Mesendoderm (in vitro differentiated cells): ENCODE measurements around the gene NR4A3.

Experiments
- DNase-seq: peaks from one replicate; pipeline ENCODE4 v3.0.0; 2013
- H2AK5ac ChIP-seq: 2 replicates; pipeline ENCODE4 v1.6.1; 2013; ENCODE audit warnings: low read length, inconsistent platforms
- H2BK120ac ChIP-seq: 2 replicates; pipeline ENCODE4 v1.6.1; 2013; ENCODE audit warnings: low read depth, mild to moderate bottlenecking, low read length, moderate library complexity, mixed read lengths
- H2BK15ac ChIP-seq: replicated peaks from 2 replicates; pipeline ENCODE4 v1.6.1; 2013; ENCODE audit warnings: low read depth, mild to moderate bottlenecking, moderate library complexity
- H2BK5ac ChIP-seq: 2 replicates; pipeline ENCODE4 v1.6.1; 2013; ENCODE audit warnings: low read length, inconsistent platforms
- H3K18ac ChIP-seq: 2 replicates; pipeline ENCODE4 v1.6.1; 2013; ENCODE audit warnings: mild to moderate bottlenecking, low read length, mixed read lengths
- H3K23ac ChIP-seq: one replicate; pipeline ENCODE4 v1.6.1; 2013; ENCODE audit warnings: low read length
- H3K27ac ChIP-seq: 2 replicates; pipeline ENCODE4 v1.5.1; 2013; ENCODE audit warnings: low read depth, mild to moderate bottlenecking, inconsistent platforms, low read length, moderate library complexity
- H3K27me3 ChIP-seq: 2 replicates; pipeline ENCODE4 v1.6.1; 2013; ENCODE audit warnings: low read length, control low read depth, mild to moderate bottlenecking, inconsistent platforms; ENCODE audit not compliant: insufficient read depth, poor library complexity
- H3K36me3 ChIP-seq: 2 replicates; pipeline ENCODE4 v1.6.1; 2013; ENCODE audit warnings: low read length, inconsistent platforms; ENCODE audit not compliant: control insufficient read depth, insufficient read depth
- H3K4ac ChIP-seq: one replicate; pipeline ENCODE4 v1.6.1; 2013; ENCODE audit warnings: low read depth, mild to moderate bottlenecking, low read length, moderate library complexity
- H3K4me1 ChIP-seq: 2 replicates; pipeline ENCODE4 v1.6.1; 2013; ENCODE audit warnings: low read depth, low read length, inconsistent platforms; ENCODE audit not compliant: control insufficient read depth
- H3K4me2 ChIP-seq: 2 replicates; pipeline ENCODE4 v1.6.1; 2013; ENCODE audit warnings: low read length
- H3K4me3 ChIP-seq: 2 replicates; pipeline ENCODE4 v1.5.1; 2013; ENCODE audit warnings: mild to moderate bottlenecking, low read length
- H3K56ac ChIP-seq: one replicate; pipeline ENCODE4 v1.6.1; 2013; ENCODE audit warnings: low read length
- H3K79me1 ChIP-seq: 2 replicates; pipeline ENCODE4 v1.6.1; 2013; ENCODE audit warnings: low read length, inconsistent platforms
- H3K79me2 ChIP-seq: 2 replicates; pipeline ENCODE4 v1.6.1; 2013; ENCODE audit warnings: mild to moderate bottlenecking, low read length; ENCODE audit not compliant: control insufficient read depth, insufficient read depth
- H3K9ac ChIP-seq: 2 replicates; pipeline ENCODE4 v1.6.1; 2013; ENCODE audit warnings: low read length, inconsistent platforms
- H4K5ac ChIP-seq: one replicate; pipeline ENCODE4 v1.6.1; 2013; ENCODE audit warnings: low read length
- H4K8ac ChIP-seq: one replicate; pipeline ENCODE4 v1.6.1; 2013; ENCODE audit warnings: low read depth, mild to moderate bottlenecking, control low read depth, low read length, moderate library complexity
- WGBS: extraction: QIAGEN DNeasy Blood & Tissue Kit; methylation state at CpG from one replicate; pipeline ENCODE4 v1.1.7; 2013; ENCODE audit warnings: low lambda C conversion rate, missing lambda C conversion rate; ENCODE audit not compliant: insufficient coverage; ENCODE audit errors: extremely low coverage; 5-methylcytosine and 5-hydroxymethylcytosine counted together

Gene NR4A3

DNA sequence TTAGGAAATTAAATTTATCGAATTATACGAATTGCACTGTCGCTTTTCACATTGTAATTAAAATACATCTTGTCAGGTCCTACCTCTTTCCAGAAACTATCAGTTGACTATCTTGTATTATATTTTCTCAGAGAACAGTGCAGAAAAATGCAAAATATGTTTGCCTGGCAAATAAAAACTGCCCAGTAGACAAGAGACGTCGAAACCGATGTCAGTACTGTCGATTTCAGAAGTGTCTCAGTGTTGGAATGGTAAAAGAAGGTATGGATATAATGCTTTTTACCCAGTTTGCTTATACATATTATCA is 10.8 kb downstream of the NR4A3 start:
- Histone ChIP-seq H2BK15ac (no peak overlapping the region), H4K5ac (no peak overlapping the region), H3K56ac (no peak overlapping the region), H3K79me1 (no peaks in the 10 kb centered on the region), H3K27ac (no peak overlapping the region), H3K79me2 (no peaks in the 10 kb centered on the region), H4K8ac (no peak overlapping the region), H2BK5ac (no peak overlapping the region), H3K36me3 (no peaks in the 10 kb centered on the region), H2AK5ac (no peak overlapping the region), H3K4me2 (no peak overlapping the region), H3K9ac (no peak overlapping the region), H3K27me3 (peaks cover 22% of the 10 kb centered on the region), H3K4ac (no peak overlapping the region), H3K18ac (no peak overlapping the region), H3K23ac (no peak overlapping the region), H2BK120ac (no peak overlapping the region), H3K4me3 (no peak overlapping the region), H3K4me1 (peaks cover 5% of the 10 kb centered on the region)
- no CpG with 5 or more reads among the region's 7 CpGs for WGBS
- no peak for DNase-seq

- WGBS: no CpG with 5 or more reads among the region's 4 CpGs
- H3K27ac ChIP-seq: no peak overlapping the region
- peak; percentile 46 for DNase-seq
- H3K79me1 ChIP-seq: no peaks in the 10 kb centered on the region
- no peak overlapping the region for H3K18ac ChIP-seq
- no peak overlapping the region for H3K4me2 ChIP-seq
- no peak overlapping the region for H3K56ac ChIP-seq
- no peaks in the 10 kb centered on the region for H3K79me2 ChIP-seq
- H2BK15ac ChIP-seq: no peak overlapping the region
- no peak overlapping the region for H2BK120ac ChIP-seq
- no peak overlapping the region for H4K8ac ChIP-seq
- no peak overlapping the region for H2AK5ac ChIP-seq
- no peak overlapping the region for H3K9ac ChIP-seq
- peaks cover 7% of the 10 kb centered on the region for H3K4me1 ChIP-seq
- H3K27me3 ChIP-seq: peaks cover 16% of the 10 kb centered on the region
- H3K36me3 ChIP-seq: no peaks in the 10 kb centered on the region
- no peak overlapping the region for H3K4me3 ChIP-seq
- no peak overlapping the region for H3K4ac ChIP-seq
- H3K23ac ChIP-seq: no peak overlapping the region
- H4K5ac ChIP-seq: no peak overlapping the region
- no peak overlapping the region for H2BK5ac ChIP-seq
These were observed 12.1 kb downstream of the NR4A3 start for GRCh38 chr9:99833735-99834134.

DNA sequence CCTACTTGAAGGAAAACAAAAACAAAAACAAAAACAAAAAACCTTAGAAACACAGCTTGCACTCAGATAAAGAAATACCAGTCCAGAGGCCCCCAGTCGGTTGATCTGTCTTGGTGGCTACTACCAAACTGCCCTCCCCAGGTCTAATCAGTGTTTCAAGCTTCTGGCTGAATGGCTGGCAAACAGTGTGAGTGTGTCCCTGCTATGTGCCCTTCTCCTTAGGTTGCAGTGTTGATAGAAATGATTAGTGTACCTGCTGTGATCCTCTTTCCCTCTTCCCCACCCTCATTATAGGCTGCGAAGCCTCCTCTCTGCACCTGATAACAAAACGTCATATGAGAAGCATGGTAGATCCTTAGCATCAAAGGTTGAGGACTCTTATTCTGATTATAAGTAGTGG is 12.8 kb downstream of the NR4A3 start:
- Histone ChIP-seq H3K79me1 (no peaks in the 10 kb centered on the region), H3K79me2 (no peaks in the 10 kb centered on the region), H3K18ac (no peak overlapping the region), H3K27ac (no peak overlapping the region), H3K4me1 (peaks cover 7% of the 10 kb centered on the region), H3K36me3 (no peaks in the 10 kb centered on the region), H4K5ac (no peak overlapping the region), H3K4ac (no peak overlapping the region), H3K56ac (no peak overlapping the region), H2BK5ac (no peak overlapping the region), H3K9ac (no peak overlapping the region), H4K8ac (no peak overlapping the region), H3K27me3 (peaks cover 10% of the 10 kb centered on the region), H2BK15ac (no peak overlapping the region), H2BK120ac (no peak overlapping the region), H3K23ac (no peak overlapping the region), H2AK5ac (no peak overlapping the region), H3K4me2 (no peak overlapping the region), H3K4me3 (no peak overlapping the region)
- WGBS: no CpG with 5 or more reads among the region's 3 CpGs
- peak; percentile 86 for DNase-seq

- Histone ChIP-seq H2AK5ac (no peak overlapping the region), H3K27me3 (peaks cover 4% of the 10 kb centered on the region), H3K4ac (no peak overlapping the region), H3K4me1 (peaks cover 7% of the 10 kb centered on the region), H2BK15ac (no peak overlapping the region), H3K9ac (no peak overlapping the region), H4K8ac (no peak overlapping the region), H3K36me3 (no peaks in the 10 kb centered on the region), H3K18ac (no peak overlapping the region), H3K79me2 (no peaks in the 10 kb centered on the region), H3K4me3 (no peak overlapping the region), H3K23ac (no peak overlapping the region), H2BK120ac (no peak overlapping the region), H3K27ac (no peak overlapping the region), H3K79me1 (no peaks in the 10 kb centered on the region), H3K56ac (no peak overlapping the region), H4K5ac (no peak overlapping the region), H2BK5ac (no peak overlapping the region), H3K4me2 (no peak overlapping the region)
- DNase-seq: no peak
These were observed 13.5 kb downstream of the NR4A3 start for GRCh38 chr9:99835142-99835541.

- H4K5ac ChIP-seq: no peak overlapping the region
- H3K27ac ChIP-seq: no peak overlapping the region
- H3K79me1 ChIP-seq: no peaks in the 10 kb centered on the region
- H3K36me3 ChIP-seq: no peaks in the 10 kb centered on the region
- H2BK120ac ChIP-seq: no peak overlapping the region
- H3K23ac ChIP-seq: no peak overlapping the region
- H3K4me3 ChIP-seq: no peak overlapping the region
- H3K9ac ChIP-seq: no peak overlapping the region
- H3K4ac ChIP-seq: no peak overlapping the region
- no peak for DNase-seq
- no peak overlapping the region for H3K56ac ChIP-seq
- H3K4me1 ChIP-seq: peaks cover 7% of the 10 kb centered on the region
- H2BK5ac ChIP-seq: no peak overlapping the region
- H2BK15ac ChIP-seq: peak overlapping the region; percentile 19
- H3K18ac ChIP-seq: no peak overlapping the region
- H2AK5ac ChIP-seq: no peak overlapping the region
- no peaks in the 10 kb centered on the region for H3K79me2 ChIP-seq
- no peak overlapping the region for H4K8ac ChIP-seq
- peaks cover 4% of the 10 kb centered on the region for H3K27me3 ChIP-seq
- H3K4me2 ChIP-seq: no peak overlapping the region
These were observed 13.9 kb downstream of the NR4A3 start for GRCh38 chr9:99835581-99835980.

DNA sequence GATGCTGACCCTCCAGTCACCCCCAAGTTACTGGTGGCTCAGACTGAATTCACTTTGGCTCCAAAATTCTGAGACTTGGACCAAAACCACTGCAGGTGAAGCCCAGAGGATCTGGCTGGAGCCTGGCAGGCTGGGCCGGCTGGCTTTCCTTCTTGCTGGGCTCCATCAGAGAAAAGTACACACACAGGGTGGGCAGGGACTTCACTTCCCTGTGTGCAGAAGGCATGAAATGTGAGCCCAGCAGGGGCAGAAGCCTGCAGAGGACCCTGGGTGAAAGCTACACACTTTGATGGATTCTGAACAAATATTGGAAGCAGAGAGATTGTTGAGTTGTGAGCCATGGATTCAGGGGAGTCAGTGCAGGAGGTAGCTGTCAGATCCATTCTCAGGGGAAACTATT is 18.4 kb downstream of the NR4A3 start:
- H3K4me3 ChIP-seq: no peak overlapping the region
- H4K5ac ChIP-seq: no peak overlapping the region
- H3K18ac ChIP-seq: no peak overlapping the region
- no peak overlapping the region for H3K27ac ChIP-seq
- no peak overlapping the region for H2AK5ac ChIP-seq
- no peak overlapping the region for H2BK5ac ChIP-seq
- H3K9ac ChIP-seq: no peak overlapping the region
- H2BK15ac ChIP-seq: no peak overlapping the region
- no peak overlapping the region for H4K8ac ChIP-seq
- H3K4me2 ChIP-seq: no peak overlapping the region
- no peak overlapping the region for H3K4ac ChIP-seq
- H2BK120ac ChIP-seq: no peak overlapping the region
- H3K79me1 ChIP-seq: no peaks in the 10 kb centered on the region
- no peaks in the 10 kb centered on the region for H3K36me3 ChIP-seq
- WGBS: no CpG with 5 or more reads among the region's 1 CpG
- peaks cover 7% of the 10 kb centered on the region for H3K4me1 ChIP-seq
- H3K27me3 ChIP-seq: no peaks in the 10 kb centered on the region
- DNase-seq: no peak
- H3K56ac ChIP-seq: no peak overlapping the region
- no peaks in the 10 kb centered on the region for H3K79me2 ChIP-seq
- no peak overlapping the region for H3K23ac ChIP-seq
